Fibroblast of skin of left biceps (primary cell): ENCODE data around the gene TERT.
"Not testable (repeated sequence)": the region's sequence is repeated elsewhere in the genome, so short reads cannot be mapped to it uniquely, and the experiment has no call there.

Experiments
- DNase-seq, 2 experiments: peaks; one replicate each; pipeline ENCODE4 v3.0.0-alpha.2; 2013; ENCODE audit warnings: low read depth in 2 of 2

The TERT gene

GRCh38 chr5:1240496-1241260 is 54.2 kb downstream of the TERT start:
- no peak for DNase-seq

- no peak for DNase-seq
These were observed 55.2 kb downstream of the TERT start for GRCh38 chr5:1239505-1240251.

GRCh38 chr5:1235838-1236237 is 59.0 kb downstream of the TERT start:
- DNase-seq, result no peak

- DNase-seq, result no peak
These were observed 59.5 kb downstream of the TERT start for GRCh38 chr5:1235379-1235778.

GRCh38 chr5:1232780-1233179 is 62.1 kb downstream of the TERT start:
- DNase-seq, result no peak

- no peak for DNase-seq
These were observed 63.4 kb downstream of the TERT start for GRCh38 chr5:1231354-1231905.

GRCh38 chr5:1230551-1230950 is 64.3 kb downstream of the TERT start:
- no peak for DNase-seq

- DNase-seq, result no peak
These were observed 65.0 kb downstream of the TERT start for GRCh38 chr5:1229822-1230221.

- not testable (repeated sequence) for DNase-seq
These were observed 65.8 kb downstream of the TERT start for GRCh38 chr5:1229023-1229422.

- no peak for DNase-seq
These were observed 66.7 kb downstream of the TERT start for GRCh38 chr5:1228120-1228519.

- no peak for DNase-seq
These were observed 67.2 kb downstream of the TERT start for GRCh38 chr5:1227667-1228066.

GRCh38 chr5:1226839-1227581 is 67.9 kb downstream of the TERT start:
- DNase-seq, result no peak

- no peak for DNase-seq
These were observed 68.6 kb downstream of the TERT start for GRCh38 chr5:1226231-1226630.

- DNase-seq, result no peak
These were observed 69.8 kb downstream of the TERT start, which contains the start of gene SLC6A18 for GRCh38 chr5:1225081-1225480. Gene SLC6A18 (plus strand): TSS chr5:1225381. CDS start chr5:1225478, 97 bp downstream.

GRCh38 chr5:1224631-1225030 is 70.2 kb downstream of the TERT start:
- no peak for DNase-seq

- no peak for DNase-seq
These were observed 71.6 kb downstream of the TERT start for GRCh38 chr5:1223278-1223670.

- no peak for DNase-seq
These were observed 72.1 kb downstream of the TERT start for GRCh38 chr5:1222621-1223277.

GRCh38 chr5:1222147-1222546 is 72.7 kb downstream of the TERT start:
- DNase-seq, result no peak

- no peak for DNase-seq
These were observed 73.1 kb downstream of the TERT start for GRCh38 chr5:1221721-1222120.

- no peak for DNase-seq
These were observed 74.0 kb downstream of the TERT start for GRCh38 chr5:1220831-1221230.

GRCh38 chr5:1220351-1220750 is 74.5 kb downstream of the TERT start:
- no peak for DNase-seq

GRCh38 chr5:1219768-1220100 is 75.1 kb downstream of the TERT start:
- DNase-seq, result no peak
